HG02970 (cell line): ENCODE data around the gene EPB41L3.

Experiments used
- ATAC-seq: cut with Tn5 transposase; IDR thresholded peaks from one replicate; pipeline ENCODE4 v1.9.1; 2021; ENCODE audit warnings: mild to moderate bottlenecking, moderate library complexity, moderate number of reproducible peaks; ENCODE audit not compliant: unreplicated experiment, low FRiP score

Gene EPB41L3

GRCh38 chr18:5420906-5421305 is 122.9 kb downstream of the EPB41L3 start:
- no peak for ATAC-seq

- ATAC-seq, result no peak
These were observed 124.2 kb downstream of the EPB41L3 start for GRCh38 chr18:5419601-5420000.

GRCh38 chr18:5419030-5419429 is 124.8 kb downstream of the EPB41L3 start:
- no peak for ATAC-seq

GRCh38 chr18:5417342-5417741 is 126.5 kb downstream of the EPB41L3 start:
- ATAC-seq, result no peak

- no peak for ATAC-seq
These were observed 127.7 kb downstream of the EPB41L3 start for GRCh38 chr18:5416112-5416511.

- ATAC-seq, result no peak
These were observed 128.1 kb downstream of the EPB41L3 start for GRCh38 chr18:5415665-5416064.

- ATAC-seq, result no peak
These were observed 128.8 kb downstream of the EPB41L3 start for GRCh38 chr18:5415031-5415430.

- no peak for ATAC-seq
These were observed 129.3 kb downstream of the EPB41L3 start for GRCh38 chr18:5414546-5414945.

- ATAC-seq, result no peak
These were observed 130.3 kb downstream of the EPB41L3 start for GRCh38 chr18:5413447-5413846.

- ATAC-seq, result no peak
These were observed 133.2 kb downstream of the EPB41L3 start for GRCh38 chr18:5410582-5410981.

- no peak for ATAC-seq
These were observed 145.5 kb downstream of the EPB41L3 start for GRCh38 chr18:5398269-5398668.

- ATAC-seq, result no peak
These were observed 146.7 kb downstream of the EPB41L3 start for GRCh38 chr18:5397102-5397501.

GRCh38 chr18:5395860-5396448 is 147.8 kb downstream of the EPB41L3 start:
- ATAC-seq, result no peak

GRCh38 chr18:5393779-5394178 is 150.0 kb downstream of the EPB41L3 start:
- ATAC-seq, result no peak

- no peak for ATAC-seq
These were observed 152.4 kb downstream of the EPB41L3 start for GRCh38 chr18:5391409-5391808.

- ATAC-seq, result no peak
These were observed 154.4 kb downstream of the EPB41L3 start for GRCh38 chr18:5389356-5389755.

GRCh38 chr18:5388896-5389295 is 154.9 kb downstream of the EPB41L3 start:
- no peak for ATAC-seq

- ATAC-seq, result no peak
These were observed 163.2 kb downstream of the EPB41L3 start for GRCh38 chr18:5380586-5380985.

- no peak for ATAC-seq
These were observed 166.8 kb downstream of the EPB41L3 start for GRCh38 chr18:5376986-5377385.

GRCh38 chr18:5370332-5370731 is 173.5 kb downstream of the EPB41L3 start:
- ATAC-seq, result no peak

- no peak for ATAC-seq
These were observed 174.3 kb downstream of the EPB41L3 start for GRCh38 chr18:5369513-5369912.

- ATAC-seq, result no peak
These were observed 178.4 kb downstream of the EPB41L3 start for GRCh38 chr18:5365443-5365842.

- no peak for ATAC-seq
These were observed 193.2 kb downstream of the EPB41L3 start for GRCh38 chr18:5350636-5351035.
